NK-92 (cell line): ENCODE results near the gene PLXDC1.
"Not testable (repeated sequence)": the region's sequence is repeated elsewhere in the genome, so short reads cannot be mapped to it uniquely, and the experiment has no call there.

Experiments
- DNase-seq: peaks from one replicate; lab custom pipeline; 2025; ENCODE audit not compliant: unreplicated experiment; lab: John Stamatoyannopoulos, UW

PLXDC1 gene

GRCh38 chr17:39183045-39183444 lies 31.6 kb upstream of the PLXDC1 start:
- no peak for DNase-seq

- no peak for DNase-seq
These were observed 29.9 kb upstream of the PLXDC1 start for GRCh38 chr17:39181303-39181702.

DNA sequence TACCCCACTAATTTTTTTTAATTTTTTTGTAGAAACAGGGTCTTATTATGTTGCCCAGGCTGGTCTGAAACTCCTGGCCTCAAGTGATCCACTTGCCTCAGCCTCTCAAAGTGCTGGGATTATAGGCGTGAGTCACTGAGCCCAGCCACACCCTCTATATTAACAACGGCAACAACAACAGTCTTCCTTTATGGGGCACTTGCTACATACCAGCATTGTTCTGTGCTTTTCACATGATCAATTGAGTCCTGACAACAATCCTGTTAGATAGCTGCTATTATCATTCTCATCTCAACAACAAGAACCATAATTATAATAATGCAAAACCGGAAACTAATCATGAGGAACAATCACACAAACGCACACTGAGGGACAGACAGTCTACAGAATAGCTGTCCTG lies 27.1 kb upstream of the PLXDC1 start:
- DNase-seq, result no peak

DNA sequence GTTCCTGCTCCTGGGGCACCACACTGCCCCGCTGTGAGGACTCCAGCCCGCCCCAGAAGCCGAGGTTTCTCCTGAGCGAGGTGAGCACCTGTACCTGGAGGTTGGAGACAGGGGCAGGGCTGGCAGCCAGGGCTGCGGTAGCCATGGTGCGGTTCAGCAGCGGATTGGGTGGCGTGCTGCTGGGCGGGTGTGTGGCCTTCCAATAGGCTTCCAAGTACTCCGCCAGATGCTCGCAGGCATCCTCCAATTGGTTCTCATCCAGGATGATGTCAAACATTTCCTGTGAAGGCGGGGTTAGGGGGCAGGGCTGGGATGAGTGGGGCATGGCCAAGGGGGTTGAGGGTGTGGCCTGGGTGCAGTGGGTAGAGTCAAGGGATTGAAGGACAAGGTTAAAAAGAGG lies 25.8 kb upstream of the PLXDC1 start:
- no peak for DNase-seq

GRCh38 chr17:39175695-39176093 lies 24.3 kb upstream of the PLXDC1 start:
- no peak for DNase-seq

GRCh38 chr17:39174920-39175694 lies 23.7 kb upstream of the PLXDC1 start:
- no peak for DNase-seq

- no peak for DNase-seq
These were observed 22.3 kb upstream of the PLXDC1 start for GRCh38 chr17:39173526-39174274.

DNA sequence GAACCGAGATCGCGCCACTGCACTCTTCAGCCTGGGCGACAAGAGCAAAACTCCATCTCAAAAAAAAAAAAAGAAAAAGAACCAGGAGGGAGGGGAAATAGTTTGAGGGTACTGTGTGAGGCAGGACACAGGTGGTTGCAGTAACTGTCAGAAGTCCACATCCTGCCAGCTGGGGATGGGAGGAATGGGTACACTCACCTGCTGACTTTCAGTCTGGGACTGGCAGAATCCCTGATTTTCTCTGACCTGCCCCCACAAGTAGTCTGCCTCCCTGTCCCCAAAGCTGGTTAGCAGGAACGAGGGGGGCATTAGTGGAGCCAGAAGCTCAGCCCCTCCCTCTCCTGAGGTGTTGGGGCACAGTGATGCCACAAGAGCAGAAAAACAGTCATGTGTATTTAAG lies 21.6 kb upstream of the PLXDC1 start:
- no peak for DNase-seq

DNA sequence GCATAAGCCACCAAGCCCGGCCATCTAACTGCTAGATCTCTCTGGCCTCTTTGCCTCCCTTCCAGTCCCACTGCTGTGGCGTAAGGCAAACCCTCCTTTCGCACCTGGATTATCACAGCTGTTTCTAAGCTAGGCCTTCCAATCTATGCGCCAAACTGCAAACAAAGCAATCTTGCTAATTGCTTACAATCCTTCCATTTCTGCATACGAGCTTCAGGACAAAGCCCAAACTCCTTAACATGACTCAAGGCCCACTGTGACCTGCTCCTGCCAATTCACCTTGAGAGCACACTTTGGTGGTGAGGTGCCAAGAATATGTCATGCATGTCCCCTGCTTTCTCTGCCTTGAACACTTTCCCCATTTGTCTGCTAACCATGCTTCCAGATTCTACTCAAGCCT lies 20.5 kb upstream of the PLXDC1 start:
- DNase-seq, result no peak

DNA sequence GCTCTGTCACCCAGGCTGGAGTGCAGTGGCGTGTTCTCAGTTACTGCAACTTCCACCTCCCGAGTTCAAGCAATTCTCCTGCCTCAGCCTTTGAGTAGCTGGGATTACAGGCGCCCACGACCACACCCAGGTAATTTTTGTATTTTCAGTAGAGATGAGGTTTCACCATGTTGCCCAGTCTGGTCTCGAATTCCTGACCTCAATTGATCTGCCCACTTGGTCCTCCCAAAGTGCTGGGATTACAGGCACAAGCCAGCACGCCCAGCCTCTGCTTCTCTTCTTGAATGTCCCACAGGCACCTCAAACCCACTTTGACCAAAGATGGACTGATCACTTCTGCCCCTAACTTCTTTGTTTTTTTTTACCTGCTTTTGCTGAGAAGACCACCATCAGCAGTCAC lies 19.1 kb upstream of the PLXDC1 start:
- no peak for DNase-seq

- DNase-seq, result no peak
These were observed 18.7 kb upstream of the PLXDC1 start for GRCh38 chr17:39170109-39170508.

GRCh38 chr17:39169518-39169917 lies 18.1 kb upstream of the PLXDC1 start:
- DNase-seq, result no peak

GRCh38 chr17:39169101-39169500 lies 17.7 kb upstream of the PLXDC1 start:
- DNase-seq, result no peak

- not testable (repeated sequence) for DNase-seq
These were observed 17.1 kb upstream of the PLXDC1 start for GRCh38 chr17:39168503-39168902.

DNA sequence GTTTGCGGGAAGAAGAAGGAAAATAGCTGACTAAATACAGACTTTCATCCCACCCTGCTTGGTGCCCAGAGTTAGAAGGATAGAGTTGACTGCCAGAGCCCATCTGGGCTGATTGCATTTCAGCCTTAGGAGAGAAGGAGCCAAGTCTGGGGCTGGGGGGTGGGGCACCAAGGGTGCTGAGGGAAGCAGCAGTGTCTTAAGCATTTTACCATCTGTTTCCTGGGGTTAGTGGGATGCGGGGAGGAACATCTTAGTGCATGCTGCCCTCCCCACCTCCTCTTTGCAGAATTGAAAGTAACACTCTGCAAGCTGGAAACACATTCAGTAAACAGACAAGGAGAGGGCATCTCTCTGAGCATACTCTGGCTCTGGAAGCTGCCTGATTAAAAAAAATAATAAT lies 16.0 kb upstream of the PLXDC1 start:
- no peak for DNase-seq

DNA sequence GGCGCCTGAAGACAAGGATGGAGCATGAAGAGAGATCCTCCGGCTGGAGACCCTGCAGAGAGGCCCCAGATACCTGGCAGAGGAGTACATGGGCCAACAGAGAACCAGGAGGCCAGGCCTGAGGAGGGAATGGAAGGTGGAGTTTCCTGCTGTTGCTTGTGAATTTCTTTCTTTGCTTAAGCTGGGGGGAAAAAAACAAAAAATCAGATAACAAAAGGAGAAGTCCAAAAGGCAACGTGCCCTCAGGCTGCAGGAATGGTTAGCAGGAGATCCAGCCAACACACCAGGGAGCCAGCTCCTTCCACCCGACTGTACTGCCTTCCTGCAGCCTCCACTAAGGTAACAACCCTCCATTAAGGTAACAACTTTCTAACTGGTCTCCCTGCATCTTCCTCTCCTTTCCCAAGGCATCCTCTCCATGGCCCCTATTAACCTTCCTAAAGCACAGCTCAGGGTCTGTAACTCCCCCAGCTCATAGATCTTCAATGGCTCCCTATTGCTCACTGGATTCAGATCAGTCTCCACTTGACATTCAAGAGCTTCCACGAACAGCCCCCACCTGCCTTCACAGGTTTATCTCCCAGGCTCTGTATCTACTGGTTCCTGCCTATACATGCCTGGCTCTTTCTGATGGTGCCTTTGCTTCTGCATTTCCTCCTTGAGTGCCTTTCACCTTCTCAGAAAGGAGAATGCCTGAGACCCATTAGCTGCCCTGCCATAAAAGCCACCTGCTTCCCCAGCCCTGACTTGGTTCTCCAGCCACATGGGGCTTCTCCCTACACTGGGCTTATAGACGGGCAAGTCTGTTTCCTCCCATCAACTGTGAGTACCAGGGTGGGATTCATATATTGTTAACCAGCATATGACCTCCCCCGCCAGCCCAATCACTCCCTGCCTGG lies 15.2 kb upstream of the PLXDC1 start:
- DNase-seq, result no peak

DNA sequence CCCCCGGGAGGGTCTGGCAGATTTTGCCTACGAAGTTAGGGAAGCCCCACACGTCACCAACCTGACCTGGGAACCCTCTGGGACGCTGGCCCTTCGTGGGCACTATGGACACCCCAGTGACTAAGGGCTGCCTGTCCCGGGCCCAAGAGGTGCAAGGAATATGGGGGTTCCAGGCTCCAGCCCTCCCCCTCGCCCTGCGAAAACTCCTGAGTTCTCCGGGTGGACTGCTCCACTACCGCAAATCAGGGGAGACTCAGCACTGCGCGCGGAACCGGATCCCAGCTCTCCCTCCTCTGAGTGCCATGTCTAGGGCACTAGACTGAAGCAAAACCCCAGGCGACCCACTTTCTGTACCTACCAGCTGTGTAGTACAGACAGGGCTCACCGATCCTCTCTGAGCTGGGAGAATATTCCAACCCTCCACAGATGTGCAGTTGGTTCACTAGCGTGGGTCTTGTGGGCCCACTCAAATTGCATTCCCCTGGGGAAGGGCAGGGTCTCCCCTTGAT lies 14.5 kb upstream of the PLXDC1 start, which contains the start of gene ARL5C:
TSS of gene ARL5C (minus strand) at position 321 of the 509 bp plus-strand sequence. CDS start 401 bp downstream, outside the sequence.
- no peak for DNase-seq

GRCh38 chr17:39165178-39165840 lies 13.9 kb upstream of the PLXDC1 start:
- no peak for DNase-seq

- no peak for DNase-seq
These were observed 13.3 kb upstream of the PLXDC1 start for GRCh38 chr17:39164675-39165143.

DNA sequence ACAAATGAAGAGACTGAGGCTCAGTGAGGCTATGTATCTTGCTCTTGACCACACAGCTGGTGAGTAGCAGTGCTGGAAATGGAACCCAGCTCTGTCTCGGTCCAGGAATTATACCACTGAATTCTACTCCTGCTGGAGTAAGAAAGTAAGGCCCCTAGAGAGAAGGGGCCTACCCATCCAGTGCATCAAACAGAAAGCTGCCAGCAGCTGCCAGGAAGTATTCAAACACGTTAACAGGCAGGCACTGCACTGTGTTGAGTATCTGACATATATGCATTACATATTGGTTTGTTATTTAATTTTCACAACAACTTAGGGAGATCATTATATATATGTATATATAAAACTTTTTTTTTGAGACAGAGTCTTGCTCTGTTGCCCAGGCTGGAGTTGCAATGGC lies 10.5 kb upstream of the PLXDC1 start:
- DNase-seq, result no peak

GRCh38 chr17:39158623-39159022 lies 7.2 kb upstream of the PLXDC1 start:
- DNase-seq, result no peak
